Right cardiac atrium (tissue), 5 donors: Measurements from ENCODE around the gene MDK. TPM values are rescaled to one million over a fixed set of nuclear protein-coding genes. Genes with fewer than 3 reads are reported as not detected.
"Not testable (repeated sequence)": the region's sequence is repeated elsewhere in the genome, so short reads cannot be mapped to it uniquely, and the experiment has no call there.

ENCODE experiments used
- ATAC-seq, 2 donors: fragments of 200-7000 bp; cut with Tn5 transposase; one replicate each; pipeline versions ENCODE4 v1.8.0 to v1.9.1; 2020; ENCODE audit warnings: moderate library complexity in 2 of 2, mild to moderate bottlenecking in 1 of 2
- DNase-seq, 3 donors: peaks; one replicate each; pipeline ENCODE4 v3.0.0-alpha.2; 2020
- H3K27ac ChIP-seq: one replicate; pipeline ENCODE4 v1.5.1; 2013; ENCODE audit warnings: mild to moderate bottlenecking, low read length, control low read depth, moderate library complexity
- H3K27me3 ChIP-seq: one replicate; pipeline ENCODE4 v1.6.1; 2013; ENCODE audit not compliant: control insufficient read depth, insufficient read depth
- H3K4me1 ChIP-seq: one replicate; pipeline ENCODE4 v1.6.1; 2013; ENCODE audit warnings: low read length; ENCODE audit not compliant: control insufficient read depth, insufficient read depth
- H3K4me3 ChIP-seq: one replicate; pipeline ENCODE4 v1.5.1; 2013; ENCODE audit warnings: low read length, control low read depth
- H3K9me3 ChIP-seq: one replicate; pipeline ENCODE4 v1.6.1; 2013; ENCODE audit warnings: low read length; ENCODE audit not compliant: control insufficient read depth
- WGBS: extraction: QIAGEN DNeasy Blood & Tissue Kit; methylation state at CpG from one replicate; pipeline ENCODE4 v1.1.7; 2013; 5-methylcytosine and 5-hydroxymethylcytosine counted together
- intact Hi-C, 4 donors: fragments of 100-400 bp; cut with DNase I; formaldehyde crosslinking; loops; one replicate each; pipeline versions ENCODE4 v1.11.0 to v1.14.0; 2022 to 2023
- polyA plus RNA-seq: library from polyadenylated mRNA; stranded (reverse); fragments of 200-250 nt; gene quantifications from one replicate; pipeline ENCODE4 v1.2.3, GENCODE V29; 2013
- total RNA-seq, 4 donors: library from RNA; stranded (reverse); fragmentation: NEBNext Ultra II Directional; extraction: Animal tissue kit (Norgen Biotek cat#: 25700); gene quantifications; one replicate each; pipeline ENCODE4 v1.2.1, GENCODE V29; 2021
- donor health status: healthy with polysubstance abuse.
- donor health status: DM: no; HTN: yes; CAD: no.
- donor health status: DM: no; HTN: no; CAD: no.
- donor health status: DM: no; HTN: yes; CAD: no; lungs with severe emphysema.
- donor health status: DM: yes; HTN: yes; CAD: no.

MDK gene
- total and polyA plus RNA-seq, 5 donors = 9.9 to 18.8 (median 10.6) TPM

GRCh38 chr11:46377831-46378230 lies 3.6 kb upstream of the MDK start:
- WGBS = 89% methylated on average over 5 of the region's 5 CpGs
- ATAC-seq = no peak
- intact Hi-C loops = no loop called here

GRCh38 chr11:46378296-46378695 lies 3.2 kb upstream of the MDK start:
- no peak for ATAC-seq
- no peaks in the 10 kb centered on the region for H3K9me3 ChIP-seq
- intact Hi-C loops = no loop called here
- no peaks in the 10 kb centered on the region for H3K27me3 ChIP-seq
- 89% methylated on average over 10 of the region's 10 CpGs for WGBS
- peak in 2 of 3 donors; percentile 37 to 52 for DNase-seq
- no peaks in the 10 kb centered on the region for H3K4me1 ChIP-seq
- no peak overlapping the region for H3K27ac ChIP-seq
- no peak overlapping the region for H3K4me3 ChIP-seq

More at GRCh38 chr11:46377831-46378230, 3.6 kb upstream of the MDK start:
- Histone ChIP-seq H3K27me3 (no peaks in the 10 kb centered on the region), H3K27ac (no peak overlapping the region), H3K4me1 (no peaks in the 10 kb centered on the region), H3K9me3 (no peaks in the 10 kb centered on the region), H3K4me3 (no peak overlapping the region)
- no peak for DNase-seq

DNA sequence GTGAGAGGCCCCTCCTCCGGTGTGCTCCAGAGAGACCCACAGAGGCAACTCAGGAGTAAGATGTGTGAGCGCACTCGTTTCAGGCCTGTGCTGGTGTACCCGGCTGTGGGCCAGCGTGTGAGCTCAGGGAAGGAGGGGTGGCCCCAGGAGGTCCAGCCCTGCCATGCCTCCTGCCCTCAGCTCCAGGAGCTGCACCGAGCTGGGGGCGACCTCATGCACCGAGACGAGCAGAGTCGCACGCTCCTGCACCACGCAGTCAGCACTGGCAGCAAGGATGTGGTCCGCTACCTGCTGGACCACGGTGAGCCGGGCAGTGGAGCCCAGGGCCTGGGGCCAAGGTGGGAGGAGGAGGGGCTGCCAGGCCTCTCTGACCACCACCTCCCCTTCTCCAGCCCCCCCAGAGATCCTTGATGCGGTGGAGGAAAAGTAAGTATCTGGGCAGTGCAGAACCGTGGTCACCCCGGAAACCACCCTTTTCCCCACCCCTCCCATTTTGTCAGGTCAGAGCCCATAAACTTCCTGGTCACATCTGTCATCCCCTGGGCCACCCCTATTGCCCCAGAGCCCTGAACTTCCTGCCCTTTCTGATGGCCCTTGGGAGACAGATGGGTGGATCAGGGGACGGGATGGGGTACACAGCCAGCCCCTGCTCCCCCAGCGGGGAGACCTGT lies 2.5 kb upstream of the MDK start:
- intact Hi-C loops = no loop called here
- H3K27ac ChIP-seq = no peak overlapping the region
- WGBS = 66% methylated on average over 20 of the region's 20 CpGs
- no peak for ATAC-seq
- H3K4me1 ChIP-seq = no peaks in the 10 kb centered on the region
- H3K9me3 ChIP-seq = no peaks in the 10 kb centered on the region
- H3K27me3 ChIP-seq = no peaks in the 10 kb centered on the region
- H3K4me3 ChIP-seq = no peak overlapping the region
- peak in 2 of 3 donors; percentile 62 to 63 for DNase-seq

DNA sequence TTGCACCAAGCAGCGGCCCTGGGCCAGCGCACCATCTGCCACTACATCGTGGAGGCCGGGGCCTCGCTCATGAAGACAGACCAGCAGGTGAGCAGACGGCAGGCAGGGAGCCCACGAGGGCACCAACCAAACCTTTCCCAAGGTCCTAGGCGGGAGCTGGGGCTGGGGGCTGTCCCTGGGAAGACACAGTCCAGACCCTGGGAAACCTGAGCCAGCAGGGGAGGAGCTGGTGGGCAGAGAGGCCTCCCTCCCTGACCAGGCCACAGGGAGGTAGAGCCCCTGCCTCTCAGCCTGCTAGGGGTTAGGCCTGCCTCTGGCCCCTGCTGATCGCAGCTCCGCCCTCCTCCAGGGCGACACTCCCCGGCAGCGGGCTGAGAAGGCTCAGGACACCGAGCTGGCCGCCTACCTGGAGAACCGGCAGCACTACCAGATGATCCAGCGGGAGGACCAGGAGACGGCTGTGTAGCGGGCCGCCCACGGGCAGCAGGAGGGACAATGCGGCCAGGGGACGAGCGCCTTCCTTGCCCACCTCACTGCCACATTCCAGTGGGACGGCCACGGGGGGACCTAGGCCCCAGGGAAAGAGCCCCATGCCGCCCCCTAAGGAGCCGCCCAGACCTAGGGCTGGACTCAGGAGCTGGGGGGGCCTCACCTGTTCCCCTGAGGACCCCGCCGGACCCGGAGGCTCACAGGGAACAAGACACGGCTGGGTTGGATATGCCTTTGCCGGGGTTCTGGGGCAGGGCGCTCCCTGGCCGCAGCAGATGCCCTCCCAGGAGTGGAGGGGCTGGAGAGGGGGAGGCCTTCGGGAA lies 1.8 kb upstream of the MDK start:
- DNase-seq (peak in 2 of 3 donors; percentile 62 to 65), ATAC-seq (peak; percentile 6 to 27)
- intact Hi-C loops = loop anchor here in 1 of 4 donors (10.0 kb wide), 1 partner anchor 235 kb away; the partner anchor contains the start of genes ATG13 and HARBI1
- not testable (repeated sequence) for H3K27me3 ChIP-seq, H3K9me3 ChIP-seq, H3K27ac ChIP-seq, H3K4me1 ChIP-seq, H3K4me3 ChIP-seq
- WGBS = 72% methylated on average over 34 of the region's 36 CpGs

DNA sequence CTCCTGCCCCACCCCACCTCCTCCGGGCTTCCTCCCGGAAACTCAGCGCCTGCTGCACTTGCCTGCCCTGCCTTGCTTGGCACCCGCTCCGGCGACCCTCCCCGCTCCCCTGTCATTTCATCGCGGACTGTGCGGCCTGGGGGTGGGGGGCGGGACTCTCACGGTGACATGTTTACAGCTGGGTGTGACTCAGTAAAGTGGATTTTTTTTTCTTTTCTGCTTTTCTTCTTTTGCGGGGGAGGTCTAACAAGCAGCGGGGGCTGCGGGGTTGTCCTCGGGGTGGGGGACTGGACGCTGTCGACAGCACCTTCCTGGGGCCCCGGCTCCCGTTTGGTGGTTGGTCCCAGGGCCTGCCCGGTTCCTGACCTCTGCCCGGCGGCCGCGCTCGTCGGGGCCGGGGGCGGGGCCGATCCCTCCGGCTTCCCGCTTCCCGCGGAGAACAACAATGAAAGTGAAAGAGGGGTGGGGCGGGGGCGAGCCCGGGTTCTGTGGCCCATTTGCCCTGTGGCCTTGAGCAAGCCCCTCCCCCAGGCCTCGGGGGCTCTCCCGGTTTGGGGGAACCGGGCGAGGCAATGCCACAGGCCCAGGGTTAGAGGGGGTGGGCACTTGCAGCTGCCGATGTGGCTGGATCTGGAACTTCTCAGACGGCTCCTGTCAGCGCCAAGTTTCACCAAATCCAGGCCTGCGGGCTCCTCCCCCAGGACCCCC lies 975 bp upstream of the MDK start:
- 4% methylated on average over 45 of the region's 45 CpGs for WGBS
- H3K27ac ChIP-seq = peak overlapping the region; percentile 42
- no peaks in the 10 kb centered on the region for H3K4me1 ChIP-seq
- DNase-seq (peak; percentile 71 to 90 (median 90)), ATAC-seq (peak; percentile 51 to 62)
- peak overlapping the region; percentile 69 for H3K4me3 ChIP-seq
- no peaks in the 10 kb centered on the region for H3K27me3 ChIP-seq
- no peaks in the 10 kb centered on the region for H3K9me3 ChIP-seq
- intact Hi-C loops = loop anchor here in 1 of 4 donors (10.0 kb wide), 1 partner anchor 234 kb away; the partner anchor contains the start of genes ATG13 and HARBI1

DNA sequence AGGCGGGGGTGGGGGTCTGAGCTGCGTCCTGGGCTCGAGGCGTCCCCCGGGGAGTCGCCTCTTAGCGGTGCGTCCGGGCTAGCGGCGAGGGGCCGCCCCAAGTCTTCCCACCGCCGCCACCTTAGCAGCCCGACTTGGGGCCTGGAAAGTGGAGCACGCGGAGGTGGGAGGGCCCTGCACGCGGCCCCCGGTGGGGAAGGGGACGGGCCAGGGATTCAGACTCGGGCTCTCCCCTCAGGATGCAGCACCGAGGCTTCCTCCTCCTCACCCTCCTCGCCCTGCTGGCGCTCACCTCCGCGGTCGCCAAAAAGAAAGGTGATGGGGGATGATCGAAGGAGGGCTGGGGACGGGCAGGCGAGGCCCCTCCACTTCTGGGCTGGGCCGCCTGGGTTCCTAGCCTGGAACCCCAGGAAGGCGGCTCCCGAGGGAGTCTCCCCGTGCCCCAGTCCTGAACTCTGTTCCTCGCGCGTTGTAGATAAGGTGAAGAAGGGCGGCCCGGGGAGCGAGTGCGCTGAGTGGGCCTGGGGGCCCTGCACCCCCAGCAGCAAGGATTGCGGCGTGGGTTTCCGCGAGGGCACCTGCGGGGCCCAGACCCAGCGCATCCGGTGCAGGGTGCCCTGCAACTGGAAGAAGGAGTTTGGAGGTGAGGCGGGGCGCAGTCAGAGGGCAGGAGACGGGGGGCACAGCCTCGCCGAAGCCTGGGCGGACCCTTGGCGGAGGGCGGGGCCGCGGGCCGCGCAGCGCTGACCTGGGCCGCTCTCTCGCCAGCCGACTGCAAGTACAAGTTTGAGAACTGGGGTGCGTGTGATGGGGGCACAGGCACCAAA lies 563 bp downstream of the MDK start:
- H3K4me1 ChIP-seq = no peaks in the 10 kb centered on the region
- DNase-seq = peak in 2 of 3 donors; percentile 65 to 66
- no peak overlapping the region for H3K27ac ChIP-seq
- no peaks in the 10 kb centered on the region for H3K27me3 ChIP-seq
- H3K9me3 ChIP-seq = no peaks in the 10 kb centered on the region
- 2% methylated on average over 66 of the region's 66 CpGs for WGBS
- intact Hi-C loops = loop anchor here in 1 of 4 donors (10.0 kb wide), 1 partner anchor 233 kb away; the partner anchor contains the start of genes ATG13 and HARBI1
- ATAC-seq = peak in 1 of 2 donors; percentile 1
- H3K4me3 ChIP-seq = peak overlapping the region; percentile 69

GRCh38 chr11:46382646-46383403 lies 1.4 kb downstream of the MDK start:
- Histone ChIP-seq H3K9me3 (no peaks in the 10 kb centered on the region), H3K4me1 (no peaks in the 10 kb centered on the region), H3K27ac (no peak overlapping the region), H3K4me3 (no peak overlapping the region), H3K27me3 (no peaks in the 10 kb centered on the region)
- WGBS = 44% methylated on average over 18 of the region's 18 CpGs
- peak in 2 of 3 donors; percentile 57 to 61 for DNase-seq
- intact Hi-C loops = loop anchor here in 1 of 4 donors (10.0 kb wide), 1 partner anchor 232 kb away; the partner anchor contains the start of genes ATG13 and HARBI1
- no peak for ATAC-seq

GRCh38 chr11:46383404-46383758 lies 1.9 kb downstream of the MDK start:
- intact Hi-C loops = loop anchor here in 1 of 4 donors (10.0 kb wide), 1 partner anchor 231 kb away; the partner anchor contains the start of genes ATG13 and HARBI1
- WGBS = 80% methylated on average over 7 of the region's 7 CpGs
- Histone ChIP-seq H3K4me3 (no peak overlapping the region), H3K27me3 (no peaks in the 10 kb centered on the region), H3K4me1 (no peaks in the 10 kb centered on the region), H3K9me3 (no peaks in the 10 kb centered on the region), H3K27ac (no peak overlapping the region)
- no peak for DNase-seq
- ATAC-seq = no peak

GRCh38 chr11:46383974-46384701 lies 2.7 kb downstream of the MDK start:
- H3K27me3 ChIP-seq = no peaks in the 10 kb centered on the region
- ATAC-seq (no peak), DNase-seq (peak in 1 of 3 donors; percentile 45)
- H3K4me1 ChIP-seq = no peaks in the 10 kb centered on the region
- no peaks in the 10 kb centered on the region for H3K9me3 ChIP-seq
- 91% methylated on average over 12 of the region's 12 CpGs for WGBS
- intact Hi-C loops = loop anchor here in 1 of 4 donors (10.0 kb wide), 1 partner anchor 231 kb away; the partner anchor contains the start of genes ATG13 and HARBI1
- H3K4me3 ChIP-seq = no peak overlapping the region
- H3K27ac ChIP-seq = no peak overlapping the region
